ENCODE data around the gene OR2F2. TPM values are rescaled to one million over a fixed set of nuclear protein-coding genes. Genes with fewer than 3 reads are reported as not detected.

The OR2F2 gene
- polyA plus RNA-seq, 1 of the 3 experiments (the other 2 are of a cell fraction) = 0.07 TPM

DNA sequence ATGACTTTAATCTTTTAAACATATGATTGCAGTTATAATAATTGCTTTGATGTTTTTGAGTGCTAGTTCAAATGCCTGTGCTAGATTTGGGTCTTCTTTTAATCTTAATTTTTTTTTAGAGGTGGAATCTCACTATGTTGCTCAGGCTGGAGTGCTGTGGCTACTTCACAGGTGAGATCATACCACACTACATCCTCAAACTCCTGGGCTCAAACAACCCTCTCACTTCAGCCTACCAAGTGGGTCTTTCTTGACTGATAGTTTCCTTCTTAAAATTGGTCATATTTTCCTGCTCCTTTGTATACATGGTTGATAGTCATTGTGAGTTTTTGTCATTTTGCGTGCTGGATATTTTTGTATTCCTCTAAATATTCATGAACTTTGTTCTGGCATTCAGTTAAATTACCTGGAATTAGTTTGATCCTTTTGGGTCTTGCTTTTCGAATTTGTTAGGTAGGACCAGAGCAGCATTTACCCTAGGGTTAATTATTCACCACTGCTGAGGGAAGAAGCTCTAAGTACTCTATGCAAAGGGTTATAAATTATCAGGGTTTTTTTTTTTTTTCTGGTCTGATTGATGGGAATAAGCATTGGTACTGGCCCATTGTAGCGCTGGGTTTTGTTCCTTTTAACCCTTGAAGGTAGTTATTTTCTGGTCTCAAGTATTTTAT lies 21.0 kb upstream of the OR2F2 start:
- no peaks in the 10 kb centered on the region for H3K79me2 ChIP-seq (ENCODE audit: insufficient read depth)
- no peak overlapping the region for H2AFZ ChIP-seq (ENCODE audit: low read depth)
- H3K27ac ChIP-seq (ENCODE audit: low read depth in 2 of 2, low read length in 1 of 2) = no peak overlapping the region
- H3K9me3 ChIP-seq = no peaks in the 10 kb centered on the region
- H3F3A ChIP-seq (replicated peaks; ENCODE audit: insufficient read depth) = no peaks in the 10 kb centered on the region
- H4K20me1 ChIP-seq (ENCODE audit: insufficient read depth) = no peaks in the 10 kb centered on the region
- CTCF ChIA-PET = interaction anchor here (0.8 to 2.4 kb wide), 2 partner anchors 14 to 20 kb away, joined by 3 to 10 read pairs; no protein-coding TSS in a partner anchor
- no peak overlapping the region for H3K4me3 ChIP-seq (ENCODE audit: low read depth in 2 of 2, low read length in 1 of 2)
- 51% methylated on average over 3 of the region's 3 CpGs for WGBS (ENCODE audit: low lambda C conversion rate)
- H3K9me2 ChIP-seq = no peaks in the 10 kb centered on the region
- POLR2A ChIA-PET = no interaction called here
- DNase-seq = no peak
- no peaks in the 10 kb centered on the region for H3K36me3 ChIP-seq (replicated peaks in 1 of 2; ENCODE audit: control insufficient read depth in 1 of 2, insufficient read depth in 2 of 2, low read length in 1 of 2)
- no peaks in the 10 kb centered on the region for H3K4me1 ChIP-seq (ENCODE audit: control insufficient read depth in 1 of 2, insufficient read depth in 2 of 2, low read depth in 1 of 2, low read length in 1 of 2)
- H3K9ac ChIP-seq = no peak overlapping the region
- TF ChIP-seq RAD21 (IDR thresholded peaks at IDR 0.05; ENCODE audit: low read length) = no peak
- TF ChIP-seq, protein P1, sequence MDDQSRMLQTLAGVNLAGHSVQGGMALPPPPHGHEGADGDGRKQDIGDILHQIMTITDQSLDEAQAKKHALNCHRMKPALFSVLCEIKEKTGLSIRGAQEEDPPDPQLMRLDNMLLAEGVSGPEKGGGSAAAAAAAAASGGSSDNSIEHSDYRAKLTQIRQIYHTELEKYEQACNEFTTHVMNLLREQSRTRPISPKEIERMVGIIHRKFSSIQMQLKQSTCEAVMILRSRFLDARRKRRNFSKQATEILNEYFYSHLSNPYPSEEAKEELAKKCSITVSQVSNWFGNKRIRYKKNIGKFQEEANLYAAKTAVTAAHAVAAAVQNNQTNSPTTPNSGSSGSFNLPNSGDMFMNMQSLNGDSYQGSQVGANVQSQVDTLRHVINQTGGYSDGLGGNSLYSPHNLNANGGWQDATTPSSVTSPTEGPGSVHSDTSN (IDR thresholded peaks at IDR 0.05) = no peak
- no peak for TF ChIP-seq SMC3 (IDR thresholded peaks at IDR 0.05; ENCODE audit: low read depth, low read length)
- TF ChIP-seq RFX5 (IDR thresholded peaks at IDR 0.05; ENCODE audit: low read length) = no peak
- no peak for TF ChIP-seq FOXJ3 (CRISPR knock-in tag; IDR thresholded peaks at IDR 0.05)
- TF ChIP-seq CHD2 (IDR thresholded peaks at IDR 0.05; ENCODE audit: low read length, partially characterized antibody) = no peak
- TF ChIP-seq, protein P2, sequence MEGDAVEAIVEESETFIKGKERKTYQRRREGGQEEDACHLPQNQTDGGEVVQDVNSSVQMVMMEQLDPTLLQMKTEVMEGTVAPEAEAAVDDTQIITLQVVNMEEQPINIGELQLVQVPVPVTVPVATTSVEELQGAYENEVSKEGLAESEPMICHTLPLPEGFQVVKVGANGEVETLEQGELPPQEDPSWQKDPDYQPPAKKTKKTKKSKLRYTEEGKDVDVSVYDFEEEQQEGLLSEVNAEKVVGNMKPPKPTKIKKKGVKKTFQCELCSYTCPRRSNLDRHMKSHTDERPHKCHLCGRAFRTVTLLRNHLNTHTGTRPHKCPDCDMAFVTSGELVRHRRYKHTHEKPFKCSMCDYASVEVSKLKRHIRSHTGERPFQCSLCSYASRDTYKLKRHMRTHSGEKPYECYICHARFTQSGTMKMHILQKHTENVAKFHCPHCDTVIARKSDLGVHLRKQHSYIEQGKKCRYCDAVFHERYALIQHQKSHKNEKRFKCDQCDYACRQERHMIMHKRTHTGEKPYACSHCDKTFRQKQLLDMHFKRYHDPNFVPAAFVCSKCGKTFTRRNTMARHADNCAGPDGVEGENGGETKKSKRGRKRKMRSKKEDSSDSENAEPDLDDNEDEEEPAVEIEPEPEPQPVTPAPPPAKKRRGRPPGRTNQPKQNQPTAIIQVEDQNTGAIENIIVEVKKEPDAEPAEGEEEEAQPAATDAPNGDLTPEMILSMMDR (IDR thresholded peaks at IDR 0.05) = no peak
- TF ChIP-seq, protein P3, sequence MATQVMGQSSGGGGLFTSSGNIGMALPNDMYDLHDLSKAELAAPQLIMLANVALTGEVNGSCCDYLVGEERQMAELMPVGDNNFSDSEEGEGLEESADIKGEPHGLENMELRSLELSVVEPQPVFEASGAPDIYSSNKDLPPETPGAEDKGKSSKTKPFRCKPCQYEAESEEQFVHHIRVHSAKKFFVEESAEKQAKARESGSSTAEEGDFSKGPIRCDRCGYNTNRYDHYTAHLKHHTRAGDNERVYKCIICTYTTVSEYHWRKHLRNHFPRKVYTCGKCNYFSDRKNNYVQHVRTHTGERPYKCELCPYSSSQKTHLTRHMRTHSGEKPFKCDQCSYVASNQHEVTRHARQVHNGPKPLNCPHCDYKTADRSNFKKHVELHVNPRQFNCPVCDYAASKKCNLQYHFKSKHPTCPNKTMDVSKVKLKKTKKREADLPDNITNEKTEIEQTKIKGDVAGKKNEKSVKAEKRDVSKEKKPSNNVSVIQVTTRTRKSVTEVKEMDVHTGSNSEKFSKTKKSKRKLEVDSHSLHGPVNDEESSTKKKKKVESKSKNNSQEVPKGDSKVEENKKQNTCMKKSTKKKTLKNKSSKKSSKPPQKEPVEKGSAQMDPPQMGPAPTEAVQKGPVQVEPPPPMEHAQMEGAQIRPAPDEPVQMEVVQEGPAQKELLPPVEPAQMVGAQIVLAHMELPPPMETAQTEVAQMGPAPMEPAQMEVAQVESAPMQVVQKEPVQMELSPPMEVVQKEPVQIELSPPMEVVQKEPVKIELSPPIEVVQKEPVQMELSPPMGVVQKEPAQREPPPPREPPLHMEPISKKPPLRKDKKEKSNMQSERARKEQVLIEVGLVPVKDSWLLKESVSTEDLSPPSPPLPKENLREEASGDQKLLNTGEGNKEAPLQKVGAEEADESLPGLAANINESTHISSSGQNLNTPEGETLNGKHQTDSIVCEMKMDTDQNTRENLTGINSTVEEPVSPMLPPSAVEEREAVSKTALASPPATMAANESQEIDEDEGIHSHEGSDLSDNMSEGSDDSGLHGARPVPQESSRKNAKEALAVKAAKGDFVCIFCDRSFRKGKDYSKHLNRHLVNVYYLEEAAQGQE (IDR thresholded peaks at IDR 0.05; ENCODE audit: low read depth, low read length) = no peak
- TF ChIP-seq EZH2phosphoT487 (IDR thresholded peaks at IDR 0.05; ENCODE audit: borderline replicate concordance, low read depth) = no peak
- no peak for TF ChIP-seq RXRA (IDR thresholded peaks at IDR 0.05; ENCODE audit: borderline replicate concordance, low read depth)
- TF ChIP-seq TEAD4 (IDR thresholded peaks at IDR 0.05; ENCODE audit: borderline replicate concordance, insufficient read depth) = no peak
- TF ChIP-seq NFIC (IDR thresholded peaks at IDR 0.05; ENCODE audit: borderline replicate concordance) = no peak
- no peak for TF ChIP-seq TCF12 (IDR thresholded peaks at IDR 0.05)
- no peak for TF ChIP-seq GABPA (IDR thresholded peaks at IDR 0.05; ENCODE audit: low read depth)
- no peak for TF ChIP-seq MAX (IDR thresholded peaks at IDR 0.05; ENCODE audit: low read depth)
- TF ChIP-seq FOSL2 (IDR thresholded peaks at IDR 0.05; ENCODE audit: borderline replicate concordance, low read depth) = no peak
- no peak for TF ChIP-seq RCOR1 (IDR thresholded peaks at IDR 0.05; ENCODE audit: low read length)
- no peak overlapping the region for H3K4me2 ChIP-seq
- peaks cover 6% of the 10 kb centered on the region; the same call in 1 of the 2 replicates for H3K27me3 ChIP-seq (ENCODE audit: insufficient read depth)
